T-helper 1 cell treated with Interleukin-12 subunit alpha and Interleukin-12 subunit beta and Interleukin-4 antibody, amounts not matched to agents 30 μg/mL and 1 μg/mL, for 36 hours (primary cell): ENCODE data around the gene MSI2.
A peak's percentile ranks its signal among the peaks of the same experiment; 100 is the strongest.

Source experiments
- H3K27ac Mint-ChIP-seq: one replicate; pipeline ENCODE4 v1.8.0; 2021; ENCODE audit warnings: mild to moderate bottlenecking, mixed read lengths
- H3K27me3 Mint-ChIP-seq: one replicate; pipeline ENCODE4 v1.8.0; 2021; ENCODE audit warnings: low read depth, mixed read lengths
- H3K36me3 Mint-ChIP-seq: one replicate; pipeline ENCODE4 v1.8.0; 2021; ENCODE audit warnings: low read depth, mixed read lengths
- H3K4me1 Mint-ChIP-seq: one replicate; pipeline ENCODE4 v1.8.0; 2021; ENCODE audit warnings: low read depth, mixed read lengths
- H3K4me3 Mint-ChIP-seq: one replicate; pipeline ENCODE4 v1.8.0; 2021; ENCODE audit warnings: mild to moderate bottlenecking, moderate library complexity, mixed read lengths
- H3K9me3 Mint-ChIP-seq: one replicate; pipeline ENCODE4 v1.8.0; 2021; ENCODE audit warnings: mixed read lengths

Gene MSI2

DNA sequence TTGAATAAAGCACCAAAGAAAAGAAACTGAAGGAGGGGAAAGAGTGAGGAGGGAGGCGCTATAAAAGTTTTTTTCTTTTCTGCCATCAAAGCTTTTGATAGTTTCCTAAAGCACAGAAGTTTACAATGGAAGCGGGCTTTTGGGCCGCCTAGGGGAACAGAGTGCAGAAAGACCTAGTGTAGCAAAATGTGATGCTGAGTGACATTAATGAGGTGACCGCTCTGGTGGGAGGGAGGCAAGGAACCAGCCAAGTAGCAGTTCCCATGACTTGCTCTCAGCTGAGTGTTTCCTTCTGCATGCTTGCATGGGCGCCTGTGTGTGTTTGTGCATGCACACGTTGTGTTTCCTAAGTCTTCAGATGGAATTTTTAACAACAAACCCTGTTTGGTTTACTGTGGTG is 15.5 kb downstream of the MSI2 start:
- Mint-ChIP-seq H3K4me1 (peaks cover 54% of the 10 kb centered on the region), H3K27me3 (no peaks in the 10 kb centered on the region), H3K27ac (no peak overlapping the region), H3K4me3 (no peak overlapping the region), H3K9me3 (no peaks in the 10 kb centered on the region), H3K36me3 (peaks cover 68% of the 10 kb centered on the region)

DNA sequence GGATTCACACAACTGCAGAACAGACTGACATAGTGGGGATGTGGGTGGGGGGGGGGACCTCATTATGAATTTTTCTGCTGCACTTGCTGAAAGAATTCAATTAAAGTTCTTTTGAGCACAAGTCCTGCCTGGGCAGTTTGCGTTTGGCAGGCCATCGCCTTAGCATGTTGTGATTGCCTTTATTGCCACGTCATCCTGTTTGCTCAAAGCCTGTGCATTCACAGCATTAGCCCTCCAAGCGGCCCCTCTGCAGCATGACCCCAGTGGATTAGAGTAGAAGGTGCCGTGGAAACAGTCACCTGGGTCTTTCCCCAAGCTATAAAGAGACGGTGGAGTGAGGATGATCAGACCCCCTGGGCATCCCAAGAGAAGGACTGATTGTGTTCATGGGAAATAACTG is 17.2 kb downstream of the MSI2 start:
- peaks cover 64% of the 10 kb centered on the region for H3K36me3 Mint-ChIP-seq
- no peaks in the 10 kb centered on the region for H3K9me3 Mint-ChIP-seq
- H3K4me3 Mint-ChIP-seq: no peak overlapping the region
- H3K27me3 Mint-ChIP-seq: no peaks in the 10 kb centered on the region
- peaks cover 59% of the 10 kb centered on the region for H3K4me1 Mint-ChIP-seq
- H3K27ac Mint-ChIP-seq: no peak overlapping the region

DNA sequence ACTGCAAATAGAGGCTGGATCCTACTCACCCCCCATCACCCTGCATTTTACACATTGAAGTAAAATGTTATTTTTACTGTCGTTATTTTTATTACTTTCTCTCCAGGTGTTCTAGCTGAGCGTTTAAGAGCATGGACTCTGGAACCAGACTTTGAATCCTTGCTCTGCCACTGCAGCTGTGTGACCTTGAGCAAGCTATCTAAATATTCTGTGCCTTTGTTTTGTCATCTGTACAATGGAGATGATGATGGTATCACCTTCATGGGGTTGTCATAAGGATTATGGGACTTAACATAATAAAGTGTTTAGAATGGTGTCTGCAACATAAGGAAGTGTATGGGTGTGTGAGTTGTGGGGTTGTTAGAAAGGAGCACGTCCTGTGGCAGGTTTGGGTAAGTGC is 17.8 kb downstream of the MSI2 start:
- H3K27me3 Mint-ChIP-seq: no peaks in the 10 kb centered on the region
- H3K4me3 Mint-ChIP-seq: no peak overlapping the region
- H3K36me3 Mint-ChIP-seq: peaks cover 64% of the 10 kb centered on the region
- H3K4me1 Mint-ChIP-seq: peaks cover 63% of the 10 kb centered on the region
- no peak overlapping the region for H3K27ac Mint-ChIP-seq
- no peaks in the 10 kb centered on the region for H3K9me3 Mint-ChIP-seq

DNA sequence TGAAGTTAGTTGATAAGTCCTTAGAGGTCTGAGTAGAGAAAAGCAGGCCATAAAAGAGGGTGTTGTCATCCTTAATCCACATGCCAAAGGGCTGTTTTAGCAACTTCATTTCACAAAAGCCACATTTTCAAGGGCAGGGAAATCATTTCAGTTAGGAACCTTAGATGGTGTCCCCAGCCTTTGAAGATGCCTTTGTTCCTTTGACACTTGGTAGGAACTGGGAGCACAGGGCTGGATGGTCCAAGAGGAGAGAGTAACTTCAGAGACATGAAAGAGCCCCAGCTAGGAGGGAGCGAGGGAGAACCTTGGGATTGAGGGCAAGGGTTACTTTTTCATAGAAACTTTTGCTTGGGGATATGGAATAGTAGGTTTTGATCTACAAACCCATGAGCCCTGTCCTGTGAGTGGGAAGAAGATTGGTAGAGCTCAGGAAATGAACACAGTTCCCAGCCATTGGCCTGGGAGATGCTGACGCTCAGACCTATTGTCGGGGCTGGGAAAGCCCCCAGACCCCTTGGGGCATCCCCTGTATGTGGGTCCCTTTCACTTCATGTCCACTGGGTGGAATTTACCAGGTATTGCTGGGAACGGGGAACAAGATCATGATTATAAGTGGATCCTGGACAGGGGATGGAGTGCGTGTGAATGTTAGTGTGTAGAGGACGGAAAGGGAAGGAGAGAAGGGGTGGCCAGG is 18.9 kb downstream of the MSI2 start:
- Mint-ChIP-seq H3K9me3 (no peaks in the 10 kb centered on the region), H3K27ac (peak overlapping the region; percentile 39), H3K27me3 (no peaks in the 10 kb centered on the region), H3K36me3 (peaks cover 67% of the 10 kb centered on the region), H3K4me3 (no peak overlapping the region), H3K4me1 (peaks cover 67% of the 10 kb centered on the region)

DNA sequence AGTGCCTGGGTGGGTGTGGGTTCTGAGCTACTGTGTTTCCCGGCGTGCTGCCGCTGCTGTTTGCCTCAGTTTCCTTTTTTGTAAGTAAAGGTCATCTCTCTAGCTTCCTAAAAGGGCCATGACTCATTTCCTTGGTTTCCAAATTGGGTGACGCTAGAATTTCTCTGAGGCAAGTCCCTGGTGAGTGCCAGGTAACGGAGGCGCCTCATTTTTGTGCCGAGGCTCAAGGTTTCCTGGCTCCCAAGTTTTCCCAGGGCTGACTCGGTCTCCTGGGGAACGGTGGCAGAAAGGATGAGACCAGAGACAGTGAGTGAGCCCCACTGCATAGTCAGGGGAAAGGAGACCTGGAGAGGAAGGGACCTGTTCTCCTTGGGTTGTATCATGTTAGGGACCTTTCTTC is 20.3 kb downstream of the MSI2 start:
- Mint-ChIP-seq H3K27me3 (no peaks in the 10 kb centered on the region), H3K9me3 (no peaks in the 10 kb centered on the region), H3K27ac (peak overlapping the region; percentile 22), H3K4me1 (peaks cover 68% of the 10 kb centered on the region), H3K4me3 (no peak overlapping the region), H3K36me3 (peaks cover 61% of the 10 kb centered on the region)

DNA sequence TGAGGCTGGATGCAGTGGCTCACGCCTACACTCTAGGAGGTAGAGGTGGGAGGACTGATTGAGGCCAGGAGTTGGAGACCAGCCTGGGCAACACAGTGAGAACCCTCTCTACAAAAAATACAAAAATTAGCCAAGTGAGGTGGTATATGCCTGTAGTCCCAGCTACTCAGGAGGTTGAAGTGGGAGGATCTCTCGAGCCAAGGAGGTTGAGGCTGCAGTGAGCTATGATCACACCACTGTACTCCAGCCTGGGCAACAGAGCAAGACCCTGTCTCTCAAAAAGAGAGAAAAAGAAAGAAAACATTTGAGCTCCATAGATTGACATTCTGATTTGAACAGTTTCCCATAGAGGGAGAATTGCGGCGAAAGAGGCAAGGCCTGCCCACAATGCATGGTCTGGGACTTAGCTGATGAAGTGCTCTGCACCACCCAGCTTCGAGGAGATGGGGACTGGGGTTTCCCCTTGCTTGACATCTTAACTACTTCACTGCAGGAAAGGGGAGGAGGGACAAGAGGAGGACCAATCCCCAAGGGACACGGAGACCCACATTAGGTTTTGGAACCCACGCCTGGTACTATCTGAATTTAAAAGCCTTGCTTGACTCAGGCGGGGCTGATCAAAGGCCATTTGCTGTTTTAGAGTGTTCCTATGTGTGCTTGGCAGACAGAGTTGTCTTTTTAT is 21.7 kb downstream of the MSI2 start:
- Mint-ChIP-seq H3K27me3 (no peaks in the 10 kb centered on the region), H3K9me3 (no peaks in the 10 kb centered on the region), H3K4me1 (peaks cover 71% of the 10 kb centered on the region), H3K36me3 (peaks cover 64% of the 10 kb centered on the region), H3K4me3 (no peak overlapping the region), H3K27ac (peak overlapping the region; percentile 64)

DNA sequence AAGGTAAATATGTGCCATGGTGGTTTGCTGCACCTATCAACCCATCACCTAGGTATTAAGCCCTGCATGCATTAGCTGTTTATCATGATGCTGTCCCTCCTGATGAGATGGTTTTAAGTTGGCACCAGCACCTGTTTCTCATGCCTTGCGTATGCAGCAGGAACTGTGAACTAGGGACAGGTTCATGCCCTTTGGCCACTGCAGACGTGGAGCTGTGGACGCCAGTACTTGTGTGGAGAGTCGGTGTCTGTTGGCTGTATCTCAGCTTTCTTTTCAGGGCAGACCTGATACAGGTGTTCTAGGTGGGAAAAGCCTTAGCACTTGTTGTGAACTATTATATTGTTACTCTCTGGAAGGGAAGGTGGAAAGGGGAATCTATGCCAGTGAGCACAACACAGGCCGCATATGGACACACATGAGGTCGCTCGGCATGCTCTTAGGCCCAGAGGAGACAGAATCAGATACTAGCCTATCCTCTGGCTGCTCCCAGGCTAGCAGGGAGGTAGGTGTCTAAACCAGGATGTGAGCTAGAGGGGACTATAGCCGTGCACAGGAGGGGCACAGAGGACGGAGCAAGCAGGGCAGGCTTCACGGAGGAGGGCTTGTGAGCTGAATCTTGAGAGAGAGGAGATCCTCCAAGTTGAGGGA is 22.5 kb downstream of the MSI2 start:
- Mint-ChIP-seq H3K4me1 (peaks cover 78% of the 10 kb centered on the region), H3K27ac (peak overlapping the region; percentile 64), H3K4me3 (no peak overlapping the region), H3K27me3 (no peaks in the 10 kb centered on the region), H3K9me3 (no peaks in the 10 kb centered on the region), H3K36me3 (peaks cover 66% of the 10 kb centered on the region)

DNA sequence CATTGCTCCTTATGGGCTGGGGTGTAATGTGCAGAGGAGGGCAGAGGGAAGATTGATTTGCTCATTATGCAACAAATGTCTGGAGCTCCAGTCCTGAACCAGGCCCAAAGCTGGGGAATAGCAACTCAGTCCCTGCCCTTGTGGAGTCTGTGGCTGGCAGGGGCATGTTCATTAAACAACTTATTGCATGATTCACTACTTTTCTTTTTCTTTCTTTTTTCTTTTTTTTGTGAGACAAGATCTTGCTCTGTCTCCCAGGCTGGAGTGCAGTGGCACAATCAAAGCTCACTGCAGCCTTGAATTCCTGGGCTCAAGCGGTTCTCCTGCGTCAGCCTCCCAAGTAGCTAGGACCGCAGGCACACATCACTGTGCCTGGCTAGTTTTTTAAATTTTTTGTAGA is 23.1 kb downstream of the MSI2 start:
- no peaks in the 10 kb centered on the region for H3K9me3 Mint-ChIP-seq
- H3K4me3 Mint-ChIP-seq: no peak overlapping the region
- H3K4me1 Mint-ChIP-seq: peaks cover 80% of the 10 kb centered on the region
- H3K36me3 Mint-ChIP-seq: peaks cover 65% of the 10 kb centered on the region
- H3K27ac Mint-ChIP-seq: no peak overlapping the region
- no peaks in the 10 kb centered on the region for H3K27me3 Mint-ChIP-seq

DNA sequence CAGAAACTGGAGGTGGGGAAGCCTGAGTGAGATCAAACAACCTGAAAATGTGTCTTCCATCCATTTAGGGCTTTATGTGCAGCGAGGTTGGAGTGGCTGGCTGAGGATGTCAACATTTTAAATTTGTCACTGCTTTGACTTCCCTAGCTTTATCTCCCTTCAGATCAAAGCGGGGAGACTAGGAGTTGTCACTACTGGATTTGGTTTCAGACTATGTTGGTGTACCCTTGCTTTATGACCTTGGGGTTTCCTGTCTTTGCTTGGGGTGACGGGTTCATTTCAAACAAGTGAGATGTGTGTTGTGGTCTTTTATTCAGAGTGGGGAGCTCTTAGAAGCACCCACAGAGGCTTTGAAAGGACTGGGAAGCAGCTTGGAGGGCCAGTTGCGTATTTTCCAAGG is 25.6 kb downstream of the MSI2 start:
- peak overlapping the region; percentile 45 for H3K4me3 Mint-ChIP-seq
- no peaks in the 10 kb centered on the region for H3K27me3 Mint-ChIP-seq
- H3K27ac Mint-ChIP-seq: peak overlapping the region; percentile 79

DNA sequence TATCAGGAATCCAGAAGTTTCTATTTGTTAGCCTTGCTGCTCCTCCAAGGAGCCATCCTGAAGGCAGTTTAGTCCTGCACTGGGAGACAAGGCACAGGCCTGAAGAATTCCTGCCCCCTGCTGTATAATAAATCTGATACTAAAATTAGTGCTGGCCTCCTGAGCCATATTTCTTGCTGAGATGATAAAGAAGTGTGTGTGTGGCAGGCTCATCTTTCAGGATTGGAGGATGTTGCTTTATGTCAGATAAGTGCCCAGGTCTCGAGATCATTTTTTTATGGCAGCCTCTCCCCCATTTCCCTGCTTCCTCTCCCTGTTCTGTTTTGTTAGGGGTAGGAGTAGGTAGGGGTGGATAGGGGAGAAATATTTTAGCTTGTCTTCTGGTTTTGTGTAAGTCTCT is 26.0 kb downstream of the MSI2 start:
- H3K4me1 Mint-ChIP-seq: peaks cover 82% of the 10 kb centered on the region
- no peaks in the 10 kb centered on the region for H3K27me3 Mint-ChIP-seq
- peak overlapping the region; percentile 45 for H3K4me3 Mint-ChIP-seq
- H3K36me3 Mint-ChIP-seq: peaks cover 47% of the 10 kb centered on the region
- H3K27ac Mint-ChIP-seq: peak overlapping the region; percentile 79
- H3K9me3 Mint-ChIP-seq: no peaks in the 10 kb centered on the region

More for the DNA sequence above, 25.6 kb downstream of the MSI2 start:
- peaks cover 80% of the 10 kb centered on the region for H3K4me1 Mint-ChIP-seq
- H3K9me3 Mint-ChIP-seq: no peaks in the 10 kb centered on the region
- H3K36me3 Mint-ChIP-seq: peaks cover 47% of the 10 kb centered on the region

DNA sequence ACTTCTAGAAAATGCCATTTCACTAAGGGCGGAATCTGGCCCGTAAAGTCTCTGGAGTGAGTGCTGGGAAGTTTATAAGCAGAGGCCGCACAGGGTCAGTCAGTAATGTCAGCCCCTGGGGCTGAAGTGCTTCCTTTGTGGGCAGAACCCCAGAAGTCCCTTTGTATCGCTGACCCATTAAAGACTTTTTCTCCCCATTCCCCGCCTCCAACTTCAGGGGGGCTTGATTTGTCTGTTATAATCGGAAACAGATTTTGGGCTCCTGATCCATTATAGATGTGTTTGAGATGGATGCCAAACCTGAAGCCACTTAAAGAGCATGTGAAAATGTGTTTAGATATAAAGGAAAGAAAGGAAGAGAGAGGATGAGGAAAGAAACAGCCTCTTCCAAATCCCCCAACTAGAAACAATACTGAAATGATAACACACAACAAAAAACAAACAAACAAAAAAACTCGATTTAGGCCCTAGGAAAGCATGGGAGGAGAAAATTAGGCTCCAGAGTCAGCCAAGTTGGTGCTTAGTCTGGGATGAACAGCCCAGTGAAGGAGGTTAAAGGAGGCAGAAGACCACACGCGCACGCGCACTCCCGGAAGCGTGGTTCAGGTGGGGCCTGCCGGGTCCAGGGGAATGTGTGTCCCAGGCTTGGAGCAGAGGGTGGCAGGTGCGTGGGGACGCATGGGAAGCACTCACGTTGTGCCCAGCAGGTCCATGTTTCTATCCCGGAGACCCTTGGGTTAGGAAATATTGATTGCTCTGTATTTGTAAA is 27.1 kb downstream of the MSI2 start:
- H3K36me3 Mint-ChIP-seq: peaks cover 45% of the 10 kb centered on the region
- H3K4me1 Mint-ChIP-seq: peaks cover 82% of the 10 kb centered on the region
- no peaks in the 10 kb centered on the region for H3K27me3 Mint-ChIP-seq
- H3K4me3 Mint-ChIP-seq: peak overlapping the region; percentile 55
- H3K9me3 Mint-ChIP-seq: no peaks in the 10 kb centered on the region
- peak overlapping the region; percentile 71 for H3K27ac Mint-ChIP-seq

DNA sequence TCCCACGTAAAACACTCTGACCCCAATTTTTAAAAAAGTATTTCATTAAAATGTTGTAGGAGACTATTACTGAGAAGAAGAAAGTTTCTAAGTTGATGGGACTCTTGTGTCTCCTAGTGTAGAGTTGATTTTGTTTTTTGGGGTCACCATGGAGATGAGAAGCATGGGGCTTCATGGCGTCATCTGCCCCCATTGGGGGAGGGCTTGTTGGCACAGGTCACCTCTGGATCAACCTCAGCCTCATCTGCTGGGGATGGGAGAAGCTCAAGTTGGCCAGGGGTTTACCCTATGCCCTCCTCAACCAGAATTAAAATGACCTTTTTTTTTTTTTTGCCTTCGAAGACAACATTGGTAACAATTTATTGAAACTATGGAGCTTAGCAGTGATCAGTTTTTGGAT is 28.3 kb downstream of the MSI2 start:
- Mint-ChIP-seq H3K27ac (peak overlapping the region; percentile 93), H3K4me1 (peaks cover 77% of the 10 kb centered on the region), H3K9me3 (no peaks in the 10 kb centered on the region), H3K27me3 (no peaks in the 10 kb centered on the region), H3K4me3 (peak overlapping the region; percentile 83), H3K36me3 (peaks cover 39% of the 10 kb centered on the region)

DNA sequence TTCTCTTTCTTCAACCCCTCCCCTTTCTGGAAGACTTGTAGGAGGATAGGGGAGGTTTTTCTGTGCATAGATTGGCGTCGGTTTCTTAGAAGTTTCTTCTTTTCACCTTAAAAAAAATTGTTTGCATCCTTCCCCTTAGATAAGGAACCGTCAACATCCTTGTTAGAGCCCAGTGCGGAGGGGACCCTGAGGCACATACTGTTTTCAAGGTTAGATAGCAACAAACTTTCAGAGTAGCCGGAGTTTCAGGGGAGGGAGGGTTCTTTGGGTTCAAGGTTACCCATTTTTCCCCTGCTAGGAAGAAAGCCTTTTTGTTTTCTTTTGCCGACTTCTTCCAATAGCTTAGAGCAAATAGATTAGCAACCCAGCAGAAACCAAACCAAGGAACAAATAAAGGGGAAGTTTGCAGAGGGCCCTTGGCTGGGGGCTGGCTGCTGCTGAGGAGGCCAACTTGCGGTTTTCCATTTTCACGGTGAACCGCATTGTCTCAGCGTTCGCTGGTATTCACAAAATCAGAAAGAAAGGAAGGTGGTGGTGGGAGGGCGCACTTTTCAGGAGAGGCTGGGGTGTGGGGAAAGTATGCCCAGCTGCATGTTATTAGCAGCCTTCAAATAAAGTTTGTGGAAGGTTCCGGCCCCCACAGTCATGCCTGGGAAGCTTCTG is 28.8 kb downstream of the MSI2 start:
- Mint-ChIP-seq H3K36me3 (peaks cover 39% of the 10 kb centered on the region), H3K27ac (peak overlapping the region; percentile 93), H3K27me3 (no peaks in the 10 kb centered on the region), H3K9me3 (no peaks in the 10 kb centered on the region), H3K4me1 (peaks cover 73% of the 10 kb centered on the region), H3K4me3 (peak overlapping the region; percentile 83)

DNA sequence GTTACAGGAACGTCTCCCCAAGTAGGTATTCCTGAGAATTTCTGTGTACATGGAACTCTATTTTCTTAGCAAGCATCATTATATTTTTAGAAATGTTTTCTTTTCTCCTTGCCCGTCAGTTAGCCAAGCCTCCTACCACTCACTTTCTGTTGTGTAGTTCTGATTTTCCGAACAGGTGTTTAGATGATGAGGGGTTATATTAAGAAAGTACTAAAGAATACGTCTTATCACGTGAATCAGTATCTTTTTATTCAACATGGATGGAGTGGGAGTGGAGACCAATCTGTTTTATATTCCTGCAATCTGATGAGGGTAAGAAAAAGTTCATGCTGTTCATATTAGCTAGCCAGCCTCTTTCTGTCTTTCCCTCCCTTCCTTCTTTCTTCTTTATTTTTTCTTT is 29.4 kb downstream of the MSI2 start:
- peaks cover 37% of the 10 kb centered on the region for H3K36me3 Mint-ChIP-seq

More for the DNA sequence above, 29.4 kb downstream of the MSI2 start:
- Mint-ChIP-seq H3K27ac (peak overlapping the region; percentile 93), H3K4me3 (peak overlapping the region; percentile 83), H3K9me3 (no peaks in the 10 kb centered on the region), H3K27me3 (no peaks in the 10 kb centered on the region), H3K4me1 (peaks cover 71% of the 10 kb centered on the region)
